HS-5 (cell line): ENCODE results near the gene SMOC1.

Experiments used
- DNase-seq: peaks from one replicate; pipeline ENCODE4 v3.0.0-alpha.2; 2012; ENCODE audit warnings: low read depth

The SMOC1 gene

DNA sequence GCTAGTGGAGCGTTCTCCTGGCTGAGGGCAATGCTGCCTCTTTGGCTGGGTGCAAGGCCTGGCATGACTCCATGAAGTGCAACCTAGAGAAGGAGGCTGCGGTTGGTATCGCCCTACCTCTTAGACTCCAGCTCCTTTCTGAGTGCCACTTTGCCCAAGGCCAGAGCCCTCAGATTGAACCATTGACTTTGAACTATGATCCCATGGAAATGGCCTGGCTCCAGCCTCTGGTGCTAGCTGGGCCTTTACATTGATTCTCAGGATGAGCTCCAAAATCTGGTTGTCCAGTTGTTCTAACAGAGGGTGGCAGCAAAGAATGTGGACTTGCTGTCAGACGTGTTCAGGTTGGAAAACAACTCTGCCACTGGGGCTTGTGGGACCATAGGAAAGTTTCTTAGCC lies 16.1 kb upstream of the SMOC1 start:
- DNase-seq: no peak

DNA sequence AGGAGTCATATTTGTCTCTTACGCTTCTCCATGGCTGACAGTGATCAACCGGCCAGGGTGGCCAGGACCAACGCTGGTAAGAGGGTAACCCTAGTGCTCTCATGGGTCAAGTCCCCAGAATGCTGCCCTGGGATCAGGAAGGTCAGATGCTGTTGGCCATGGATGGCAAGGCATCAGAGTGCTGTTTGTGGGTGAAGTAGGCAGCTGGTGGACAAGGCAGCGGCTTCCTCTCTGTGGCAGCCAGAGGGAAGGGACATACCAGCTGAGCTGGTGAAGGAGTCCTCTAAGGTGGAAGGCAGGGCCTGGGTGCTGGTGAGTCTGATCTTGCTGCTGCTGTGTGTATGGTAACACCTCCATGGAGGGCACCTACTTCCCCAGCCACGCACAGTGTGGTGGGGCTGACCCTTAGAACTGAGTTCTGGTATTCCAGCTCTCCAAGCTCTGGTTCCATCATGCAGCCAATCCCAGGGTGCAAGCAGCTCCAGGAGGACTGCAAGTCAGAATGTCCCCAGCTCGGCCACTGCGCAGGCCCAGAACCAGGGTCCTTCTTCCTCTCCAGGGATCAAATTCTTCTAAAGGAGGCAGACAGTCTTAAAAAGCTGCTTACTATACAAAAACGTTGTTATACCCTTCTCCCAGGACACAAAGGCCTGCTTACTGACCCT lies 13.4 kb upstream of the SMOC1 start:
- DNase-seq: no peak

DNA sequence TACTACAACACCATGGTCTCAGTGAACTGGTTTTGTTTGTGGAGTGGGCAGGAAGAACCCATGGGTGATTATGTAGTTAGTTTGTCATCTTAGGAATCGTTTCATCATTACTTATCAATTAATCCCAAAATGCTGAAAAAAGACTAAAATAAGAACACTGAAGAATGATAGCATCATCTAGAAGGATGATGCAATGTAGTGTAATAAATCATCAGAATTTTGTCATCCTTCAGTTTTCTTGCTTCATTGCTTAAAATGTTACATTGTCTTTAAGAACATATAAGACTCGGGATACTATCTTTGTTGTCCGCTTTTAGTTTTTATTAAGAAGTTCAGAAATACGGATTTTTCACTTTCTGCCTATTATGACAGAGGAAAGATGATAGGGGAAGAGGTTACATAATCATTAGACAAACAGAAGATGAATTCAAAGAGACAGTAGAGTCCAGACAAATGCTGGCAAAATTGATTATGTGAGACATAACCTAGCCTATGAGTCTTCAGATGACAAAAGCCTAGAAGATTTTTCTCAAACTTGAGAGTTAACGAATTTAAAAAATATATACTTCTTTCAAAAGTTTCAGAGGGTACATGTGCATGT lies 10.8 kb upstream of the SMOC1 start:
- DNase-seq: no peak

DNA sequence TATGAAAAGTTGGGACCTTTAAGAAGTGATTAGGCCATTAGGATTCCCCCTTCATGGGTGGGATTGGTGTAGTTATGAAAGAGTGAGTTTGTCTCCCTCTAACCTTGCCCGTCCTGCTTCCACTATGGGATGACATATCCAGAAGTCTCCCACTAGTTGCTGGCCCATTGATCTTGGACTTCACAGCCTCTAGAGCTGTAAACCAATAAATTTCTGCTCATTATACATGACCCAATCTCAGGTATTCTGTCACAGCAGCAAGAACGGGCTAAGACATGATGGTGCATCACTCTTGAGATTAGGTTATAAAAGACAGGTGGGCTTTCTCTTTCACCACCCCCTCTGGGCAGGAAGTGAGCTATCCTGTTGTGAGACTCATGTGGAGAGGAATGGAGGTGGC lies 8.6 kb upstream of the SMOC1 start:
- DNase-seq: no peak

DNA sequence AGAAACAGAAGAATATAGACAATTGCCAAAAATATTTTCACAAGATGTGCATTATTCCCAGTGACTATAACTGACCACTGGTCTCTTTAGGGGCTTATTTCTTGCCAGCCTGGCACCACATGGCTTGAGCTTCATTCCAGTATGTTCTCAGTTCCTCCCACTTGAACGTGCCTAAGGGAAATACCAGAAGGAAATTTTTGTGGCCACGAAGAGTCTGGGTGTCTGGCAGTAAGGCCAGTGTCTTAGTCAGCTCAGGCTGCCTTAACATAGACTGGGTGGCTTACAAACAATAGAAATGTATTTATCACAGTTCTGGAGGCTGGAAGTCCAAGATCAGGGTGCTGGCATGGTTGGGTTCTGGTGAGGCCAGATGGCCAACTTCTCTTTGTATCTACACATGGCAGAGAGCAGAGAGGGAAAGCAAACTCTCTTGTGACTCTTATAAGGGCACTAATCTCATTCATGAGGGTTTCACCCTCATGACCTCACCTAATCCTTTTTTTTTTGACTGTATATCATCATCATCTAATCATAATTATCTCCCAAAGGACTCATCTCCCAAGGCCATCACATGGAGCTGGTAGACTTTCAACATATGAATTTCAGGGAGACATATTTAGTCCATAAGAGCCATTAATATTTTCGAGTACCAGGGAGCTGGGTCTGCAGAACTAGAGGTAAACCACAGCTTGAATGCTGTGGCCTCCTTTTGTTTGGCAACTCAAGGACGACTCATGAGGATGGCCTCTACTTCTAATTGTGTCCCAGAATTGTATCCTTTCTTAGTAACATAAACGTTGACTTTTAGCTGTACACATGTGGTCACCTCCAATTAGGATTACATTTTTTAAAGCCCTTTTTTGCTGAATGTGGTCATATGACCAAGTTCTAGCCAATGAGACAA lies 5.1 kb upstream of the SMOC1 start:
- DNase-seq: no peak

DNA sequence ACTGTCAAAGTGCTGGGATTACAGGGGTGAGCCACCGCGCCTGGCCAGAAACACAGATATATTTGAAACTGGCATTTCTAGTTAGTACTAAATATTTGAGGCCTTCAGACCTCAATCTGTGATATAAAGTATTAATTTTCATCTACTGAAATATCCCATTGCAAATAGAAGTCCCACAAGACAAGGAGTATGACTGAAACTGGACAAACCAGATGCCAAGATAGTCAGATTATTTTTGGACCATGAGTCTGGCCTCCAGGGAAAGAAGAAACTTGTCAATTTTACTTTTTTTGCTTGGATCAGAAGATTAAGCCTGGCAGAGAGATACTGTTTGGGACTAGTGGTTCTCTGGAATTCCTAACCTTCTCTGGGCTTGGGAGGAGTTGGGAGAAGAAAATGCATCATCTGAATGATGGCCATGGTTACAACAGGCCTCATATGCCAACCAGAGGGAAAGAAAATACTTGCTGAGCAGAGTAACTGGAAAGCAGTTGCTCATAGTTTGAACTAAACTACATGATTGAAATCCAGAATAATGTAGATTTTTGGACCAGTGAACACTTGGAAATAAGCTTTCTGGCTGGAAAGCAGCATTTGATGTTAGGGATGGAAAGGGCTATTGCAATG lies 2.9 kb upstream of the SMOC1 start:
- DNase-seq: no peak

DNA sequence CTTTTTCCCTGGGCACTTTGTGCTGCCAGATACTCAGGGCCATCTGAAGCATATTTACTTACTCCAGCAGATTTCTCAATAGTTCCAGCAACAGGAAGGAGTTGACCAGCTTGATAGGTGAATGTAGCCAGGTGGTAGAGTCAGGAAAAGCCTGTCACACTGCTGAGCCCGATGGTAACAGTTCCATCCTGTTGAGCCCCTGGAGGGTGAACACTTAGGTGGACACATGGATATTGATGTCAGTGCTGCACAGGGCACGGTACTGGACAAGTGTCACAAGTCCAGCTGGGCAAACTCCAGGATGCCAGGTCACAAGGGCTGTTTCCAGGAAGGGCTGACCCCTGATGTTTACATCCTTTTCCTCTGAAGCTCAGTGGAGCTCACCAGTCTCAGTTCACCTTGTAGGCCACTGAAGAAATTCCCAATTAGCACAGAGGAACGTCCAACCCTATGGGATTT lies 2.3 kb upstream of the SMOC1 start:
- DNase-seq: no peak

DNA sequence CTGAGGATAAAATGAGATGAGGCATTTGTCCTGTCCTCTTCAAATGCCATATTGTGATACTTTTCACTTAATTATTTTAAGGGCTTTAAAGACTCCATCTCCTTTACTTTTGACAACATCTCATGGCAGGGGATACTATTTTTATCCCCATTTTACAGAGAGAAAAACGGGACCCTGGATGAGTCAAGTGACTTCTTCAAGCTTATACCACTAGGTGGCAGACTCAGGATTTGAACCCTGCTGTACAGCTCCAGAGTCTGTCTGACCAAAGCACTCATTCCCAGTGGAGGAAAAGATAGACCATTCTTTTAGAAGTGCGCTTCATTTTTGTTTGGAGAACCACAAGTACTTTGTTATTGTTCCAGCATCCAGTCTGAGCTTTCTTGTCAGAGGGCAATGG lies 1.7 kb upstream of the SMOC1 start:
- no peak for DNase-seq

DNA sequence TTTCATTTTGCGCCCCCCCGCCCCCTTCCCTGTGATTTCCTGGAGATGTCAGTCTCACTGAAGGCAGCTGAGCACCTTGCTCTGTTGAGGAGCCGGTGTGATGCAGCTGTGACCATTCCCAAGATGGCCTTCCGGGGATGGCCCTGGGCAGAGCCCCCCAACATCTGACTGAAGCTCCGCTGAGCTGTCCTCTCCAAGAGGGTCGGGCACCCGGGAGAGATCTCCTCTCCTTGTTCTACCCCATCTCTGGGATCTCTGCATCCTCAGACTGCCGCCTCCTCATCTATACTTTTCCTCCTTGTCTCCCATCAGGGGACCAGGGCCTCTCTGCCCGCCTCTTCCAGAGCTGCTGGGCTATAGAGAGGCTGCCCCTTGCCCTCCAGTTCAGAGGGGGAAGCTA lies 965 bp upstream of the SMOC1 start:
- no peak for DNase-seq

DNA sequence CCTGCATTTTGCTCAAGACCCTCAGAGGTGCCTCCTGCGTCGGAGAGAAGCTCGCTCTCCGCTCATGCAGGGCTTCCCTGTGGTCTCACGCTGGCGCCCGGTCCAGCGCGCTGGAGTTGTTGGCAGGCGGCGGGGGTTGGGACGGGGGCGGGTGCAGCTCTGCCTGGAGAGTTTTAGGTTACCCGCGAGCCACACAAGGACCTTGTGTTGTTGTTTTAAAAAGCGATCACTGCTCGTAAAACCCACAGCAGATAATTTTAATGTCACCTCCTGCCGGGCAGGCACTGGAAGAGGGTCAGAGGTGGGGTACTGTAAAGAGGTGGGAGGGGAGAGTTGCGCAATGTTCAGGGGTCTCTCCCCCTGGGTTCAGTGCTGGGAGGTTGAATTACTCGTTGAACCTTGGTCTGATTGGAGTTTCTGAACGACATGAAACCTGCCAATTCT lies 850 bp downstream of the SMOC1 start:
- DNase-seq: no peak

DNA sequence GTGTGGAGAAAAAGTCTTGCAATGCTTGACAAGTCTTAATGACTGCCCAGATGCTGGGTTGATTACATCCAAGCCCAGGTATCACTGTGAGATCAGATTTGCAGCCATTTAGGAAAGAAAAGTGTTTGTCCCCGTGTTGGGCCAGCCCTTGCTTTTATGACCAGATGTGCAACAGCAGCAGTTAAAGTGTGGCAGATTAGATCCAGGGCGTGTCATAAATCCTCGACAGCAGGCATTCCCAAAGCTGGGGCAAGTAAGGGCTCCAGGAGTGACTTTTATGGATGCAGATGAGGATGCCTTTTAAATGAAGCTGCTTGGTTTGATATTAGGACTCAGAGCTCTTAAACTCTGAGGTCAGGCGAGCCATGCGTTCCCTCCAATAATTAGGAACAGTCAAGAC lies 1.7 kb downstream of the SMOC1 start:
- no peak for DNase-seq

DNA sequence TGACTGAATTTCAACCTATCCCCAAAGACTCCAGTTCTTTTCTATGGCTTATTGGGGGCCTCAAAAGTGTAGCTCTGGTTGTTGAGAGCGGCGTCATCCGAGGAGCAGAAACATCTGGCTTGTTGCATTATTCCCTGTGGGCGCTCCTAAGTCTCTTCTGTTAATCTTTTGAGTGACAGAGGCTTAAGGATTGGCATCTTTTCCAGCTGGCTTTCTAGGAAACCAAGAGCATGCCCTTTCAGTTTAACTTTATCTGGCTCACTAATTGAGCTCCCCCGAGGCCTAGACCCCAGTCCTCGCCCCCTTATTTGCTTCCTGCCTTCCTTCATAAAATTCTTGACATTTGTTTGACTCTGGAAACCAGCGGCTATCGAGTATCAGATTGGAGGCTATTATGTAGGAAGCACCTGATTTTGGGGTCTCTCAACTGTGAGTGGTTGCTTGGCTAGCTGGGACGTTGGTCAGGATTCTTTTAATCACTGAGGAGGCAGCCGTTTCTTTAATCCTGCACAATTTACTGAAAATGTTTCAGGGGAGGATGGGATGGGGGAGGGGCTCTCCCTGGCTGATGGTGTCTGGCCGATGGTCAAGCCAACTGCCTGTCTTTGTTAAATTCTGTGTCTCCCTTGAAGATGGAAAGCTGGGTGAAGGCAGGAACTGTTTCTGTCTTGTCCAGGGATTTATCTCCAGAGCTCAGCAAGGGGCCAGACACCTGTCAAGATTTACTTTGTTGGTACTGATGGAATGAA lies 3.1 kb downstream of the SMOC1 start:
- no peak for DNase-seq

DNA sequence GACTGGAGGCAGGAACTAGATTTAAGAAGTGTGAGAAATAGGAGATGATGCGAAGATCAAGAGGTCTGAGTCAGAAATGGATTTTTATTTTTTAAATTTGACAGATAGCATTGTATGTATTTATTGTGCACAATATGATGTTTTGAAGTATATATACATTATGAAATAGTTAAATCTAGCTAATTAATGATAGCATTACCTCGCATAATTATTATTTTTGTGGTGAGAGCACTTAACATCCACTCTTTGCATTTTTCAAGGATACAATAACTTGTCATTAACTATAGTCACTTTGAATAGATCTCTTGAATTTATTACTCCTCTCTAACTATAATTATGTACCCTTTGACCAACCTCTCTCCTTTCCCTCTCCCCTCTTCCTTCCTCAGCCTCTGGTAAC lies 3.7 kb downstream of the SMOC1 start:
- DNase-seq: no peak

DNA sequence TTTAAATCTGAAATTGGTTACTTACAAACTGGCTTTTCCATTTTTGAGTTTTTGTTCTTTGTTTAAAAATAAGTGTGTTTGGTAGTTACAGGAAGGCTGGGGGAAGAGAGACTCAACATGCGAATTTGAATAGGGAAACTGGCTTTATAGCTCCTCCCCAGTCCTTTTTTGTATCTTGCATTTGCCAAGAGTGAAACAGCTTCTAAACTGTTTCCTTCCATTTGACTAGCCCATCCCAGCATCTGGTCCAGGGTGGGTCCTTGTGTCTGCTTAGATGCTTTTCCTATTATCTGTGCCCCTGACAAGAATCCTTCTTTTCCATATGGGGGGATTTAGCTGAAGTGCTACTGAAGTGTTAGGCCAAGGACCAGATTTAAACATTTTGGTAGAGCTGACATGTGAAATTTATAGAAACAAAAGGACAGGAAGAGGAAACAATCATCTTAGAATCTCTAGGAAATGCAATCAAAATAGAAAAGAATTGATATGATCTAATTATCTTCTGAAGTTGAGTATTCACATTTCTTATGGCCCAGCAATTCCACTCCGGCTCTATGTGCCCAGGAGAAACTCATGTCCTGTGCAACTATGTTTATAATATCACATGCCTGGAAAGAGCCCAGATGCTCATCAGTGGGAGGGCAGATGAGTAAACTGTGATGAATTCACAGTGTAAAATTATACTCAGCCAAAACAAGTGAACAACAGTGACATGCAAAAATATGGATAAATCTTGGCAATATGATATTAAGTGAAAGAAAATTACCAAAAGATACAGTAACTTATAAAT lies 7.4 kb downstream of the SMOC1 start:
- no peak for DNase-seq

DNA sequence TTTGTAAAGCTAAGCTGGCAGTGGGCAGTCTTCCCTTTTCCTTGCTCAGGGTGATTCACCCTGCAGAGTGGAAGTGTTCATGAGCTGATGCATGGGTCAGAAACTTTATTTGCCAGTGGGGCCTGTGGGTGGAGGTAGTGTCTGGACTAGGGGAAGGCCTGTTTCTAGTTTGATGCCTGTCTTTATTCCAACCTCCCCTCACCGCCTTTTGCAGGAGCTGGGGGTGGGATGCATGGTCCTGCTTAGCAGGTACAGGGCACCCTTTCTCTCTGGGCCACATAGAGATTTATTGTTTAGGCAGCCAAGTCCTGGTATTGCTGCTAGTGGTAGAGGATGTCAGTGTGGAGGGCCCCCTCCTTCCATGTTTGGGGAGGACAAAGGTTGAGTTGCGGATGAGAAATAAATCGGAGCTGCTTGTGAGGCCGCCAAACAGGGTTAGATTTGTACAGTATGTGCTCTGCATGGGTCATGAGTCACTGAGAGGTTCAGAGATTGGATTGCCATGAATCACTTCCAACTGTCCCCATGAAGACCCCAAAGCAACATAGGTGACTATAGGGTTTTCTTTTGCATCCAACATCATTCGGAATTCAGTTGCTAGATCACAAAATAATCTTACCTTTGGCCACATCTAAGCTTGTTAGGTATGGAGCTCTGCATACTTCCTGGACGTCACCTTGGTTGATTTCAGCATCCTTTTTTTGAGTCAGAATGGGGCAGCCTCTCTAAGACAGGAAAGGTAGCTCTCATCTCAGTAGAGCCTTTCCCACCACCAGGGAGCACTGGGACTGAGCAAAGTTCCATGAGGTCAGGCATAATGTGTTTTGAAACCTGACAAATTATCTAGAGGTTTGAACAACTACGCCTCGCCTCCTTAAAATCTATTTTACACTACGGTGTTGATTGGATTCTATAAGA lies 8.8 kb downstream of the SMOC1 start:
- DNase-seq: no peak

DNA sequence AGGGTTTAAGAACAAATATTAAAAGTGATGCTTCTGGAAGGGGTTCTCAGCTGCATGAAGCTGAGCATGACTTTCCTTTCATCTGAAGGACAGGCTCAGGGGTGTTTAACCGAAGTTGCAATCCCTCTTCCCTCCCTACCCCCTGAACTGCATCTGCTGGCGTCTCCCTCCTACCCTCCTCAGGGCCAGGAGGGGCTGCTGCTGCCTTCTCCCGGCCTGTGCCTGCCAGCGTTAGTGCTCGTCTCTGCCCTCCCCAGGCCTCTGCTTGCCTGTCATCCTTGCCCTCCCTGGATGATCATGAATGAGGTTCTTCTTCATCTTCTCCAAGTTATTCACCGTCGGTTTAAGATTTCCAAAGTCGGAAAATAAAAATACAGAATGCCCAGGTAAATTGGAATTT lies 12.2 kb downstream of the SMOC1 start:
- no peak for DNase-seq

DNA sequence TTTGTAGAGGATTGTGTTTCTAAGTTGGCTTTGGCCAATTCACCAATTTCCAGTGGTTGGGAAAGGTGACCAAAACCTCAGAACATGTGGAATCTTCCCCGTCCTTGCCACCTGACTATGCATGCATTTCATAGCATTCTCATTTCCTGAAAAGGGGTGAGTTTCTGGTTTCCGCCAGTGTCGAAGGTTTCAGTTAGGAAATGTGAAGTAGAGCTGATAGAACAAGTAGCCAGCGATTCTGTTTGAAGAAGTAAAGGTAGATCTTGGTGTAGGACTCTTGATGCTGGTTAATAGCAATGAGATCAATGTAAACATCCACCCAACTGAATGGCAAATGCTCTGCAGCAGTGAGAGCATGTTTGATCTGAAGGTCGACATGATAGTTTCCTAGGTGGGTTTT lies 15.9 kb downstream of the SMOC1 start:
- no peak for DNase-seq

DNA sequence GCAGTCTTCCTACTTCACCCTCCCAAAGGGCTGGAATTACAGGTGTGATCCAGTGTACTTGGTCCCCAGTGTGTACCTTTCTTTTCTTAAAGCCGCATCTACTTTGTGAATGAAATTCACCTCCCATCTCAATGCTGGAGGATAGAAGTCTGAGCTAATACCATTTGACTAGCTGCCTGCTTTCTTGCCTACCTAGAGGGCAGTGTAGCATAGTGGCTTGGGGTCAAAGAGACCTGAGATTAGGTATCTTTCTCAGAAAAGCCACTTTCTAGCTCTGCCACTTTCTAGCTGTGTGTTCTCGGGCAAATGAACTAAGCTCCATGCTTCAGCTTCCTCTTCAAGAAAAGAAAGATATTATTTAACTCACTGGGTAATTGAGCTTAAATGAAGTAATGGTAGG lies 16.9 kb downstream of the SMOC1 start:
- DNase-seq: no peak

DNA sequence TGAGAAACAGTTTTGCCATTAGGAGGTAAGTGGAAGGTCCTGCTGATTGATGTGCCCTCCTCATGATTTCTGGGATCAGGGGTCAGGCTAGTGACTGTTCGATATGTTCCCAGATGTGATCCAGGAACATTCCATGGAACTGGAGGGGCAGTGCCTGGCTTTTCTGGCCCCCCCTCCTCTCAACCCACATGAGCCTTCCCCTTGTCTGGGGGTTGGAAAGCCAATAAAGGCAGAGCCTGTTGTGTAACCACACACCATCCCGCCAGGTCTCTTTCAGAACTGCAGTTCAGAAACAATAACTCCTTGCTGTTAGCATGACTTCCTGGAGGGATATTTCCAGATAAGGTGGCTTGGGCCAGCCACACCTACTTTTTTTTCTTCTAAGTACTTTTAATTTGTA lies 17.8 kb downstream of the SMOC1 start:
- no peak for DNase-seq

DNA sequence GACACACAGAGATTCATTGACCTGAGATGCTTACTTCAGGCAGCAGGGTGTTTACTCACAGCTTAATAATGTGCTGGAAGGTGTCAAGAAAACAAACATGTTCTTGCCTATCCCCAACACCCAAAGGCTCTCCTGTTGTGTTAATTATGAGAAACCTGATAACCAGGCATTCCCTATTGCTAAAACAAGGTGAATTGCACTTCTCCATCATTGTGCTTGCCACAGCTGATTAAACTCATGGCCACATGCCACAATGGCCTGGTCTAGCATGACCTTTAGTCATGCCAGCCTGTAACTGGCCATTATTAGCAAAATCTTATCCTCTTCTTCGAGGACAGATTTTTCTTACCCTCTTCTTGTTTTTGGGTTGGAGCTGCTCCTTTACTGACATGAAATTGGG lies 21.4 kb downstream of the SMOC1 start:
- no peak for DNase-seq
